GM12872 (cell line): ENCODE data around the gene RFX6.

Source experiments
- TF ChIP-seq, protein P1 (sequence below): IDR thresholded peaks from 3 replicates; pipeline ENCODE4 v1.5.1; 2011; ENCODE audit warnings: low read depth, mild to moderate bottlenecking, low read length, moderate library complexity; ENCODE audit not compliant: insufficient read depth

Gene RFX6

DNA sequence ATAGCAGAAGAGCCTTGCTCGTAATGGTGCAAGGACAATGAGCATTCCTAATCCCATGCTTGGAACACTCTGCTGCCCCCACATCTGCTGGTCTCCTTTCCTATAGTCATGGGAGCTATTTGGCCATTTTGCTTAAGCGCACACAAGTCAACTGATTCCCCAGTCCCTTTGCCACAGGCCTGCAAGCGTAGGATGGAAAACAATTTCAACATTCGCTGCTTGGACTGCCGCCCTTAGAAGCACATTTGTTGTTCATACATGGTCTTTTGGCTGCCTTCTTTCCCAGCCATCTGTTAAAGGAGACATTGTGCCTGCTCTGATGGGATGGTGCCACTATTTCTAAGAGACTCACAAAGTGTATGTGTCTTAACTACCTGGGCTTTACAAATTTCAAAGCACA, 96.9 kb downstream of the RFX6 start:
- TF ChIP-seq, protein P1, sequence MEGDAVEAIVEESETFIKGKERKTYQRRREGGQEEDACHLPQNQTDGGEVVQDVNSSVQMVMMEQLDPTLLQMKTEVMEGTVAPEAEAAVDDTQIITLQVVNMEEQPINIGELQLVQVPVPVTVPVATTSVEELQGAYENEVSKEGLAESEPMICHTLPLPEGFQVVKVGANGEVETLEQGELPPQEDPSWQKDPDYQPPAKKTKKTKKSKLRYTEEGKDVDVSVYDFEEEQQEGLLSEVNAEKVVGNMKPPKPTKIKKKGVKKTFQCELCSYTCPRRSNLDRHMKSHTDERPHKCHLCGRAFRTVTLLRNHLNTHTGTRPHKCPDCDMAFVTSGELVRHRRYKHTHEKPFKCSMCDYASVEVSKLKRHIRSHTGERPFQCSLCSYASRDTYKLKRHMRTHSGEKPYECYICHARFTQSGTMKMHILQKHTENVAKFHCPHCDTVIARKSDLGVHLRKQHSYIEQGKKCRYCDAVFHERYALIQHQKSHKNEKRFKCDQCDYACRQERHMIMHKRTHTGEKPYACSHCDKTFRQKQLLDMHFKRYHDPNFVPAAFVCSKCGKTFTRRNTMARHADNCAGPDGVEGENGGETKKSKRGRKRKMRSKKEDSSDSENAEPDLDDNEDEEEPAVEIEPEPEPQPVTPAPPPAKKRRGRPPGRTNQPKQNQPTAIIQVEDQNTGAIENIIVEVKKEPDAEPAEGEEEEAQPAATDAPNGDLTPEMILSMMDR = no peak

DNA sequence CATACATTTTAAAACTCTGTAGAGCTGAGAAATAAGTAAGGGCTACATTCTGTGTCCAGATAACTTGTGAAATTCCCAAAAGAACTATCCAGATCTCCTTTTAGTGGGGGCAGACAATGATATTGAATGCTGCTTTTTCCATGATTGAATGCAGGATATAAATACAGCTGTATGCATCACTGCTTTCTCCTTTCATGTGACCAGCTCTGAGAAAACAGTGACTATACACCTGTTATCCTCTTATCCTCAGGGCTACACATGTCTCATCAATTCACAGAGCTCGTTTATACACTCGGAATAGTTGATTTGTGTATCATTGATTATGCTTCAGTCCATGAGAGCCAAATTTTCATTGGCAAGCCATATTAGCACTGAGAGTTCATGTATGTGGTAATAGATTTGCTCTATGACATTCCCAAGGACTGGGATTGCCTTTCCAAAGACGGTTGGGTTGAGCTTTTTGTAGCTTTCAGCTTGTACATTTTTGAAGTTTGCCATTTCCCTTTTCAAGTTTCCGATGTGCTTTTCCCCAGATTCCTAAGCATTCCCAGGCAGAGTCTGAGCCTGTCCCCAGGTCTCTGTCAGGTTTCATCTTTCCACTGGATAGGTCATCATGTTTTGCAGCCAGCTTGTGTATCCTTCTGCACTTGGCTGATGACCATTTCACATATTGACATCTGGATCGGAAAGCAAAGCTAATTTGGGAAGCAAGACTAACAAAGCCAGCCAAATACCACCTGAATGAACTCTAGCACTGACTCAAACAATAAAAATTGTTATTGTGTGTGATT, 97.7 kb downstream of the RFX6 start:
- TF ChIP-seq, protein P1 = no peak

GRCh38 chr6:116975600-116975999, 98.6 kb downstream of the RFX6 start:
- TF ChIP-seq, protein P1 = no peak

DNA sequence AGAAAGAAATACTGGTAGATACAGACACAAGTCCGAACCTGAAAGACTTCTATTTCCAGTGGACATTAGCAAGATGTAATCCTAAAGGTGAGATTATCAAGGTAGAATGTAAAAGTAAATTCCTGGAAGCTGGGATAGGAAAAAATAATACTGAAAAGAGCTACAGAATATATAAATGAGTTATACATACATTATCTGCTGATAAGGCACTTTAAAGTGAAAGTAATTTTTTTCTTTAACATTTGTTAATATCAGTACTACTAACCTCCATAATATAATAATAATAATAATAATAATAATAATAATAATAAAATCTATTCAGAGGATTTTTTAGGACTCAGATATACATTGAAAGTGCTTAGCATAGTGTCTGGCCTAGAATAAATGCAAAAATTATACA, 102.5 kb downstream of the RFX6 start:
- TF ChIP-seq, protein P1 = no peak
